Heart left ventricle (tissue), 13 donors: ENCODE data around the gene KREMEN1.

Experiments used
- POLR2A ChIP-seq, 2 donors: fragments of 450-650 bp; IDR thresholded peaks; one replicate each; pipeline ENCODE4 v1.6.1; 2017; ENCODE audit warnings: antibody characterized with exemption in 2 of 2, mild to moderate bottlenecking in 2 of 2, moderate library complexity in 2 of 2
- TF ChIP-seq, protein P1 (sequence below), 12 donors: fragments of 200-600 bp; sonication (generic) in 4 of 12; IDR thresholded peaks; one replicate each; pipeline versions ENCODE4 v1.5.0 to v1.8.0; 2018 to 2022; ENCODE audit warnings: antibody characterized with exemption in 12 of 12, mild to moderate bottlenecking in 5 of 12
- donor health status: ischemic (EF 13 %, LVEDD 7.1; RV severe dilation, severe dysfunction).
- donor health status: DM: no; HTN: yes; CAD: no.
- donor health status: DM: no; HTN: no; CAD: no.
- donor health status: ischemic (EF 25% LVEDD 6.9; RV normal size, moderate dysfunction).
- donor health status: ischemic (EF 25% LVEDD 5.7; RV mildly dilated, moderate dysfunction).
- donor health status: ischemic (EF 35%, LVEDD 5.7; RV mildly dilated, moderate dysfunction).
- donor health status: nonischemic (EF 11% LVEDD 7.7; RV severe dilation, severe dysfunction).
- donor health status: DM: yes; HTN: yes; CAD: no.
- donor health status: PGD.
- donor health status: ischemic (EF 29% LVEDD 5.4; RV normal size, mild dysfunction).
- donor health status: nonischemic (EF 23%, LVEDD 6.1; RV moderate dilation, normal function).

DNA sequence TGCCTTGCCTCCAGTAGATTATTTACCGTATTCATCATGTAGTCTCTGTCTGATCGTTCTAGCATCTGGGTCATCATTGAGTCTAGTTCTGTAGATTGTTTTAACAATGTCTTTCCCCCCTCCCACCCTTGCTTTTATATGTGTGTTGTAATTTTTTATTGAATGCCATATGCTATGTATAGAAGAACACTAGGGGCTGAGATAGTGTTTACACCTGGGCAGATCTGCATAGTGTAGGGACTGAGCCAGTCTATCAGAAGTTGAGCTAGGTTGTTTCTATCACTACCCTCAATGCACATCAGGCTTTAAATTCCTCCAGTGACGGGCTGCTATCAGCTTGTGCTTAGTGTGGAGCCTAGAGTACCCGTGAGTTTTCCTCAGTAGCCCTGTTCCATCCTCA is 61.6 kb downstream of the KREMEN1 start:
- TF ChIP-seq, protein P1, sequence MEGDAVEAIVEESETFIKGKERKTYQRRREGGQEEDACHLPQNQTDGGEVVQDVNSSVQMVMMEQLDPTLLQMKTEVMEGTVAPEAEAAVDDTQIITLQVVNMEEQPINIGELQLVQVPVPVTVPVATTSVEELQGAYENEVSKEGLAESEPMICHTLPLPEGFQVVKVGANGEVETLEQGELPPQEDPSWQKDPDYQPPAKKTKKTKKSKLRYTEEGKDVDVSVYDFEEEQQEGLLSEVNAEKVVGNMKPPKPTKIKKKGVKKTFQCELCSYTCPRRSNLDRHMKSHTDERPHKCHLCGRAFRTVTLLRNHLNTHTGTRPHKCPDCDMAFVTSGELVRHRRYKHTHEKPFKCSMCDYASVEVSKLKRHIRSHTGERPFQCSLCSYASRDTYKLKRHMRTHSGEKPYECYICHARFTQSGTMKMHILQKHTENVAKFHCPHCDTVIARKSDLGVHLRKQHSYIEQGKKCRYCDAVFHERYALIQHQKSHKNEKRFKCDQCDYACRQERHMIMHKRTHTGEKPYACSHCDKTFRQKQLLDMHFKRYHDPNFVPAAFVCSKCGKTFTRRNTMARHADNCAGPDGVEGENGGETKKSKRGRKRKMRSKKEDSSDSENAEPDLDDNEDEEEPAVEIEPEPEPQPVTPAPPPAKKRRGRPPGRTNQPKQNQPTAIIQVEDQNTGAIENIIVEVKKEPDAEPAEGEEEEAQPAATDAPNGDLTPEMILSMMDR (IDR thresholded peaks at IDR 0.05), result no peak
- TF ChIP-seq POLR2A (IDR thresholded peaks at IDR 0.05), result no peak
